Right cardiac atrium (tissue), 5 donors: ENCODE results near the gene EHBP1. TPM values are rescaled to one million over a fixed set of nuclear protein-coding genes. Genes with fewer than 3 reads are reported as not detected.

Experiments
- ATAC-seq, 2 donors: fragments of 200-7000 bp; cut with Tn5 transposase; one replicate each; pipeline versions ENCODE4 v1.8.0 to v1.9.1; 2020; ENCODE audit warnings: moderate library complexity in 2 of 2, mild to moderate bottlenecking in 1 of 2
- DNase-seq, 3 donors: peaks; one replicate each; pipeline ENCODE4 v3.0.0-alpha.2; 2020
- H3K27ac ChIP-seq: one replicate; pipeline ENCODE4 v1.5.1; 2013; ENCODE audit warnings: mild to moderate bottlenecking, low read length, control low read depth, moderate library complexity
- H3K27me3 ChIP-seq: one replicate; pipeline ENCODE4 v1.6.1; 2013; ENCODE audit not compliant: control insufficient read depth, insufficient read depth
- H3K4me1 ChIP-seq: one replicate; pipeline ENCODE4 v1.6.1; 2013; ENCODE audit warnings: low read length; ENCODE audit not compliant: control insufficient read depth, insufficient read depth
- H3K4me3 ChIP-seq: one replicate; pipeline ENCODE4 v1.5.1; 2013; ENCODE audit warnings: low read length, control low read depth
- H3K9me3 ChIP-seq: one replicate; pipeline ENCODE4 v1.6.1; 2013; ENCODE audit warnings: low read length; ENCODE audit not compliant: control insufficient read depth
- WGBS: extraction: QIAGEN DNeasy Blood & Tissue Kit; methylation state at CpG from one replicate; pipeline ENCODE4 v1.1.7; 2013; 5-methylcytosine and 5-hydroxymethylcytosine counted together
- intact Hi-C, 4 donors: fragments of 100-400 bp; cut with DNase I; formaldehyde crosslinking; loops; one replicate each; pipeline versions ENCODE4 v1.11.0 to v1.14.0; 2022 to 2023
- polyA plus RNA-seq: library from polyadenylated mRNA; stranded (reverse); fragments of 200-250 nt; gene quantifications from one replicate; pipeline ENCODE4 v1.2.3, GENCODE V29; 2013
- total RNA-seq, 4 donors: library from RNA; stranded (reverse); fragmentation: NEBNext Ultra II Directional; extraction: Animal tissue kit (Norgen Biotek cat#: 25700); gene quantifications; one replicate each; pipeline ENCODE4 v1.2.1, GENCODE V29; 2021
- donor health status: healthy with polysubstance abuse.
- donor health status: DM: no; HTN: yes; CAD: no.
- donor health status: DM: no; HTN: no; CAD: no.
- donor health status: DM: no; HTN: yes; CAD: no; lungs with severe emphysema.
- donor health status: DM: yes; HTN: yes; CAD: no.

The EHBP1 gene
- total and polyA plus RNA-seq, 5 donors: 13.5 to 37.5 (median 33.2) TPM

- WGBS: 60% methylated on average over 1 of the region's 1 CpG
- Histone ChIP-seq H3K9me3 (no peaks in the 10 kb centered on the region), H3K27ac (no peak overlapping the region), H3K4me1 (peaks cover 4% of the 10 kb centered on the region), H3K4me3 (no peak overlapping the region), H3K27me3 (no peaks in the 10 kb centered on the region)
- DNase-seq (no peak), ATAC-seq (no peak)
- intact Hi-C loops: no loop called here
These were observed 40.1 kb upstream of the EHBP1 start for GRCh38 chr2:62665446-62665845.

GRCh38 chr2:62669180-62669579, 36.3 kb upstream of the EHBP1 start:
- DNase-seq (no peak), ATAC-seq (no peak)
- no peaks in the 10 kb centered on the region for H3K27me3 ChIP-seq
- no peak overlapping the region for H3K27ac ChIP-seq
- peaks cover 3% of the 10 kb centered on the region for H3K4me1 ChIP-seq
- intact Hi-C loops: no loop called here
- no peak overlapping the region for H3K4me3 ChIP-seq
- 98% methylated on average over 5 of the region's 5 CpGs for WGBS
- no peaks in the 10 kb centered on the region for H3K9me3 ChIP-seq

GRCh38 chr2:62672601-62673000, 32.9 kb upstream of the EHBP1 start:
- Histone ChIP-seq H3K27me3 (no peaks in the 10 kb centered on the region), H3K27ac (peak overlapping the region; percentile 34), H3K4me1 (peaks cover 3% of the 10 kb centered on the region), H3K4me3 (no peak overlapping the region), H3K9me3 (no peaks in the 10 kb centered on the region)
- WGBS: 37% methylated on average over 1 of the region's 1 CpG
- DNase-seq (peak in 2 of 3 donors; percentile 30 to 43), ATAC-seq (peak; percentile 81 to 89)
- intact Hi-C loops: no loop called here

GRCh38 chr2:62675062-62675461, 30.5 kb upstream of the EHBP1 start:
- Histone ChIP-seq H3K27me3 (no peaks in the 10 kb centered on the region), H3K4me1 (peaks cover 3% of the 10 kb centered on the region), H3K4me3 (no peak overlapping the region), H3K9me3 (no peaks in the 10 kb centered on the region), H3K27ac (no peak overlapping the region)
- intact Hi-C loops: no loop called here
- DNase-seq (no peak), ATAC-seq (no peak)

GRCh38 chr2:62685256-62685655, 20.3 kb upstream of the EHBP1 start:
- DNase-seq (no peak), ATAC-seq (no peak)
- Histone ChIP-seq H3K4me3 (no peak overlapping the region), H3K9me3 (no peaks in the 10 kb centered on the region), H3K4me1 (no peaks in the 10 kb centered on the region), H3K27me3 (no peaks in the 10 kb centered on the region), H3K27ac (no peak overlapping the region)
- 80% methylated on average over 2 of the region's 2 CpGs for WGBS
- intact Hi-C loops: no loop called here

GRCh38 chr2:62686012-62686685, 19.4 kb upstream of the EHBP1 start:
- no peaks in the 10 kb centered on the region for H3K27me3 ChIP-seq
- no peaks in the 10 kb centered on the region for H3K9me3 ChIP-seq
- no peaks in the 10 kb centered on the region for H3K4me1 ChIP-seq
- no peak overlapping the region for H3K27ac ChIP-seq
- no peak for DNase-seq
- no peak overlapping the region for H3K4me3 ChIP-seq
- 33% methylated on average over 4 of the region's 4 CpGs for WGBS
- intact Hi-C loops: no loop called here
- ATAC-seq: no peak

GRCh38 chr2:62687636-62688035, 17.9 kb upstream of the EHBP1 start:
- ATAC-seq (no peak), DNase-seq (no peak)
- no peak overlapping the region for H3K4me3 ChIP-seq
- intact Hi-C loops: no loop called here
- no peaks in the 10 kb centered on the region for H3K27me3 ChIP-seq
- no peak overlapping the region for H3K27ac ChIP-seq
- H3K9me3 ChIP-seq: no peaks in the 10 kb centered on the region
- 85% methylated on average over 2 of the region's 2 CpGs for WGBS
- no peaks in the 10 kb centered on the region for H3K4me1 ChIP-seq

GRCh38 chr2:62688771-62689170, 16.7 kb upstream of the EHBP1 start:
- intact Hi-C loops: no loop called here
- 57% methylated on average over 1 of the region's 1 CpG for WGBS
- no peak for ATAC-seq
- no peaks in the 10 kb centered on the region for H3K4me1 ChIP-seq
- DNase-seq: no peak
- no peak overlapping the region for H3K4me3 ChIP-seq
- no peaks in the 10 kb centered on the region for H3K27me3 ChIP-seq
- H3K9me3 ChIP-seq: no peaks in the 10 kb centered on the region
- H3K27ac ChIP-seq: no peak overlapping the region

- ATAC-seq (peak; percentile 57 to 91), DNase-seq (no peak)
- intact Hi-C loops: no loop called here
These were observed 14.3 kb upstream of the EHBP1 start for GRCh38 chr2:62691186-62691585.

GRCh38 chr2:62692225-62692624, 13.3 kb upstream of the EHBP1 start:
- intact Hi-C loops: no loop called here
- Histone ChIP-seq H3K9me3 (no peaks in the 10 kb centered on the region), H3K27ac (no peak overlapping the region), H3K4me3 (no peak overlapping the region), H3K27me3 (no peaks in the 10 kb centered on the region), H3K4me1 (no peaks in the 10 kb centered on the region)
- DNase-seq: no peak
- ATAC-seq: no peak

More at GRCh38 chr2:62691186-62691585, 14.3 kb upstream of the EHBP1 start:
- WGBS: 46% methylated on average over 2 of the region's 2 CpGs
- Histone ChIP-seq H3K27ac (no peak overlapping the region), H3K9me3 (no peaks in the 10 kb centered on the region), H3K4me3 (no peak overlapping the region), H3K27me3 (no peaks in the 10 kb centered on the region), H3K4me1 (no peaks in the 10 kb centered on the region)

GRCh38 chr2:62698653-62699052, 6.9 kb upstream of the EHBP1 start:
- Histone ChIP-seq H3K27me3 (no peaks in the 10 kb centered on the region), H3K4me1 (no peaks in the 10 kb centered on the region), H3K27ac (no peak overlapping the region), H3K4me3 (no peak overlapping the region), H3K9me3 (no peaks in the 10 kb centered on the region)
- no peak for ATAC-seq
- DNase-seq: no peak
- intact Hi-C loops: no loop called here
- 84% methylated on average over 1 of the region's 1 CpG for WGBS

GRCh38 chr2:62704654-62705006, 883 bp upstream of the EHBP1 start:
- 4% methylated on average over 2 of the region's 2 CpGs for WGBS
- ATAC-seq (no peak), DNase-seq (no peak)
- peaks cover 4% of the 10 kb centered on the region for H3K4me1 ChIP-seq
- no peaks in the 10 kb centered on the region for H3K9me3 ChIP-seq
- peak overlapping the region; percentile 92 for H3K27ac ChIP-seq
- intact Hi-C loops: loop anchor here in 2 of 4 donors (5.0 to 10.0 kb wide), 2 partner anchors 68 to 200 kb away; partner anchors contain the start of gene TMEM17 (in 1 of the 2)
- H3K4me3 ChIP-seq: peak overlapping the region; percentile 95
- H3K27me3 ChIP-seq: no peaks in the 10 kb centered on the region
